GM23338 (cell line): Measurements from ENCODE around the gene PCDHGA1. TPM values are rescaled to one million over a fixed set of nuclear protein-coding genes. Genes with fewer than 3 reads are reported as not detected.

ENCODE experiments used
- ATAC-seq: fragments of 200-7000 bp; cut with Tn5 transposase; 3 replicates; pipeline ENCODE4 v1.9.1; 2020
- DNase-seq: peaks from one replicate; pipeline ENCODE4 v3.0.0-alpha.2; 2015; ENCODE audit warnings: low spot score
- H2AFZ ChIP-seq: fragments of 200-600 bp; sonication (generic); 2 replicates; pipeline ENCODE4 v1.8.0; 2016; ENCODE audit warnings: antibody characterized with exemption, mild to moderate bottlenecking, moderate library complexity
- H3F3A ChIP-seq: fragments of 200-600 bp; sonication (generic); replicated peaks from 2 replicates; pipeline ENCODE4 v1.8.0; 2017; ENCODE audit warnings: antibody characterized with exemption, mixed run types, low read depth
- H3K27ac ChIP-seq: fragments of 200-600 bp; sonication (generic); 2 replicates; pipeline ENCODE4 v1.6.1; 2016; ENCODE audit warnings: low read depth
- H3K27me3 ChIP-seq: fragments of 200-600 bp; sonication (generic); 2 replicates; pipeline ENCODE4 v1.8.0; 2016; ENCODE audit warnings: mild to moderate bottlenecking, mixed run types, moderate library complexity; ENCODE audit not compliant: insufficient read depth
- H3K36me3 ChIP-seq: fragments of 200-600 bp; sonication (generic); 2 replicates; pipeline ENCODE4 v1.8.0; 2016; ENCODE audit warnings: mild to moderate bottlenecking; ENCODE audit not compliant: insufficient read depth
- H3K4me1 ChIP-seq: fragments of 200-600 bp; sonication (generic); 2 replicates; pipeline ENCODE4 v1.8.0; 2016; ENCODE audit warnings: mild to moderate bottlenecking, moderate library complexity; ENCODE audit not compliant: insufficient read depth
- H3K4me2 ChIP-seq: fragments of 200-600 bp; sonication (generic); 2 replicates; pipeline ENCODE4 v1.7.1; 2017; ENCODE audit warnings: mixed run types
- H3K4me3 ChIP-seq: fragments of 200-600 bp; sonication (generic); 2 replicates; pipeline ENCODE4 v1.6.1; 2016; ENCODE audit warnings: mixed run types
- H3K79me2 ChIP-seq: fragments of 200-600 bp; sonication (generic); replicated peaks from 2 replicates; pipeline ENCODE4 v1.8.0; 2017; ENCODE audit warnings: mild to moderate bottlenecking; ENCODE audit not compliant: insufficient read depth
- H3K9me2 ChIP-seq: fragments of 200-600 bp; sonication (generic); 2 replicates; pipeline ENCODE4 v1.8.0; 2017; ENCODE audit not compliant: insufficient read depth
- H4K20me1 ChIP-seq: fragments of 200-600 bp; sonication (generic); replicated peaks from 2 replicates; pipeline ENCODE4 v1.8.0; 2017; ENCODE audit warnings: mild to moderate bottlenecking; ENCODE audit not compliant: insufficient read depth
- H3K27ac Mint-ChIP-seq: 2 replicates; pipeline ENCODE4 v1.8.0; 2020; ENCODE audit warnings: inconsistent platforms, mild to moderate bottlenecking, moderate library complexity, mixed read lengths
- H3K27me3 Mint-ChIP-seq: 3 replicates; pipeline ENCODE4 v1.8.0; 2022; ENCODE audit warnings: low read depth, mild to moderate bottlenecking, moderate library complexity, mixed read lengths, inconsistent platforms; ENCODE audit not compliant: insufficient read depth, poor library complexity
- H3K36me3 Mint-ChIP-seq: 3 replicates; pipeline ENCODE4 v1.8.0; 2021; ENCODE audit warnings: low read depth, mild to moderate bottlenecking, inconsistent platforms, moderate library complexity, mixed read lengths
- H3K4me1 Mint-ChIP-seq: 3 replicates; pipeline ENCODE4 v1.8.0; 2020; ENCODE audit warnings: mild to moderate bottlenecking, inconsistent platforms, mixed read lengths
- H3K4me3 Mint-ChIP-seq: 3 replicates; pipeline ENCODE4 v1.8.0; 2021; ENCODE audit warnings: moderate library complexity, mild to moderate bottlenecking, inconsistent platforms, mixed read lengths
- H3K9me3 Mint-ChIP-seq: 3 replicates; pipeline ENCODE4 v1.8.0; 2020; ENCODE audit warnings: moderate library complexity, mild to moderate bottlenecking, inconsistent platforms, mixed read lengths
- CREB1 ChIP-seq: fragments of 250-450 bp; sonication (Bioruptor Pico); IDR thresholded peaks from 2 replicates; pipeline ENCODE4 v1.5.0; 2020; ENCODE audit warnings: low read depth, mild to moderate bottlenecking, moderate library complexity
- CTCF ChIP-seq, 2 experiments: fragments of 200-600 bp in 1 of 2; sonication (generic) in 1 of 2; conservative IDR thresholded peaks; 2 replicates each; pipeline versions ENCODE4 v1.5.1 to v1.6.1; 2016 to 2017; ENCODE audit warnings: antibody characterized with exemption in 2 of 2, low read depth in 2 of 2, mild to moderate bottlenecking in 2 of 2, moderate library complexity in 1 of 2
- ETS1 ChIP-seq: IDR thresholded peaks from 2 replicates; pipeline ENCODE4 v1.6.1; 2016; ENCODE audit warnings: antibody characterized with exemption
- EZH2 ChIP-seq: fragments of 200-600 bp; sonication (generic); IDR thresholded peaks from one replicate; pipeline ENCODE4 v1.8.0; 2017; ENCODE audit warnings: antibody characterized with exemption, mild to moderate bottlenecking, low read depth; ENCODE audit not compliant: unreplicated experiment
- EZH2phosphoT487 ChIP-seq: fragments of 200-600 bp; sonication (generic); IDR thresholded peaks from one replicate; pipeline ENCODE4 v1.8.1; 2018; ENCODE audit warnings: antibody characterized with exemption; ENCODE audit not compliant: unreplicated experiment
- JUNB ChIP-seq: IDR thresholded peaks from one replicate; pipeline ENCODE4 v1.6.1; 2016; ENCODE audit warnings: antibody characterized with exemption; ENCODE audit not compliant: unreplicated experiment
- NANOG ChIP-seq: IDR thresholded peaks from 2 replicates; pipeline ENCODE4 v1.6.1; 2016; ENCODE audit warnings: antibody characterized with exemption, borderline replicate concordance
- POLR2AphosphoS5 ChIP-seq: IDR thresholded peaks from 2 replicates; pipeline ENCODE4 v1.6.1; 2016; ENCODE audit warnings: antibody characterized with exemption, low read depth
- REST ChIP-seq: IDR thresholded peaks from one replicate; pipeline ENCODE4 v1.6.1; 2018; ENCODE audit warnings: antibody characterized with exemption; ENCODE audit not compliant: unreplicated experiment
- STAT1 ChIP-seq: IDR thresholded peaks from one replicate; pipeline ENCODE4 v1.6.1; 2016; ENCODE audit warnings: antibody characterized with exemption; ENCODE audit not compliant: unreplicated experiment
- ZNF114 ChIP-seq: fragments of 250-450 bp; sonication (Bioruptor Pico); IDR thresholded peaks from 2 replicates; pipeline ENCODE4 v1.5.0; 2020; ENCODE audit warnings: mild to moderate bottlenecking, moderate library complexity
- ZNF331 ChIP-seq: fragments of 250-450 bp; sonication (Bioruptor Pico); IDR thresholded peaks from 2 replicates; pipeline ENCODE4 v1.5.0; 2020; ENCODE audit warnings: low read depth, mild to moderate bottlenecking, moderate library complexity
- polyA plus RNA-seq: library from polyadenylated mRNA; unstranded; fragments of >200 nt; fragmentation: Nextera tagmentation; extraction: Ambion mirVana; gene quantifications from 2 replicates; pipeline ENCODE4 v1.2.1, GENCODE V29; 2016
- total RNA-seq: library from RNA; depleted of rRNA; stranded (reverse); fragments of >200 nt; shearing (Covaris generic); gene quantifications from 2 replicates; pipeline ENCODE4 v1.2.3, GENCODE V29; 2014

The PCDHGA1 gene
- total and polyA plus RNA-seq, 2 experiments from 2014 or later, result 0.39 to 1.7 TPM

- TF ChIP-seq REST, result no peak
- TF ChIP-seq JUNB, result no peak
Measured at GRCh38 chr5:141527426-141527825, 197.1 kb downstream of the PCDHGA1 start (continued).

GRCh38 chr5:141528291-141528984, 198.1 kb downstream of the PCDHGA1 start:
- Mint-ChIP-seq H3K4me1 (peaks cover 22% of the 10 kb centered on the region), H3K27me3 (no peaks in the 10 kb centered on the region), H3K36me3 (peaks cover 51% of the 10 kb centered on the region), H3K4me3 (no peak overlapping the region), H3K27ac (no peak overlapping the region), H3K9me3 (no peaks in the 10 kb centered on the region)
- Histone ChIP-seq H3K36me3 (peaks cover 23% of the 10 kb centered on the region), H3K9me2 (no peaks in the 10 kb centered on the region), H3K27me3 (no peaks in the 10 kb centered on the region), H3K79me2 (no peaks in the 10 kb centered on the region), H3K4me2 (no peak overlapping the region), H3K27ac (no peak overlapping the region), H3K4me3 (no peak overlapping the region), H2AFZ (no peak overlapping the region), H4K20me1 (no peaks in the 10 kb centered on the region), H3K4me1 (peaks cover 11% of the 10 kb centered on the region), H3F3A (peaks cover 9% of the 10 kb centered on the region; the same call in 1 of the 2 replicates)
- ATAC-seq (no peak), DNase-seq (no peak)
- TF ChIP-seq NANOG, result no peak
- no peak for TF ChIP-seq ZNF114 (CRISPR knock-in tag)
- no peak for TF ChIP-seq CTCF (conservative IDR thresholded peaks at IDR 0.05; ENCODE audit: low read depth in 2 of 2)
- no peak for TF ChIP-seq POLR2AphosphoS5
- no peak for TF ChIP-seq CREB1 (CRISPR knock-in tag)
- no peak for TF ChIP-seq ZNF331 (CRISPR knock-in tag)
- no peak for TF ChIP-seq STAT1
- TF ChIP-seq EZH2, result no peak
- no peak for TF ChIP-seq REST
- TF ChIP-seq JUNB, result no peak
- no peak for TF ChIP-seq EZH2phosphoT487
- no peak for TF ChIP-seq ETS1
